Measurements from ENCODE around the gene TBX19.
A peak's percentile ranks its signal among the peaks of the same experiment; 100 is the strongest.
"Not testable (repeated sequence)": the region's sequence is repeated elsewhere in the genome, so short reads cannot be mapped to it uniquely, and the experiment has no call there.

Gene TBX19

GRCh38 chr1:168321945-168322344, 41.3 kb downstream of the TBX19 start:
- no peak for DNase-seq

- no peak for DNase-seq
Observed at GRCh38 chr1:168324745-168325425, 44.2 kb downstream of the TBX19 start.

- no peak for DNase-seq
Observed at GRCh38 chr1:168328731-168329364, 48.2 kb downstream of the TBX19 start.

- DNase-seq, result no peak
Observed at GRCh38 chr1:168330285-168330684, 49.6 kb downstream of the TBX19 start.

GRCh38 chr1:168331569-168331968, 50.9 kb downstream of the TBX19 start:
- DNase-seq, result no peak

GRCh38 chr1:168333562-168334276, 53.0 kb downstream of the TBX19 start:
- no peak for DNase-seq

- no peak for DNase-seq
Observed at GRCh38 chr1:168335500-168335899, 54.8 kb downstream of the TBX19 start.

GRCh38 chr1:168338589-168339503, 58.2 kb downstream of the TBX19 start:
- no peak for DNase-seq

GRCh38 chr1:168340781-168341482, 60.3 kb downstream of the TBX19 start:
- DNase-seq, result no peak

- no peak for DNase-seq
Observed at GRCh38 chr1:168341483-168341975, 60.9 kb downstream of the TBX19 start.

- peak; percentile 89 for DNase-seq
Observed at GRCh38 chr1:168342572-168343280, 62.0 kb downstream of the TBX19 start.

- no peak for DNase-seq
Observed at GRCh38 chr1:168343566-168343965, 62.9 kb downstream of the TBX19 start.

GRCh38 chr1:168344517-168344916, 63.8 kb downstream of the TBX19 start:
- no peak for DNase-seq

GRCh38 chr1:168345939-168346338, 65.3 kb downstream of the TBX19 start:
- no peak for DNase-seq

GRCh38 chr1:168347630-168348029, 67.0 kb downstream of the TBX19 start:
- DNase-seq, result no peak

- no peak for DNase-seq
Observed at GRCh38 chr1:168348146-168348709, 67.6 kb downstream of the TBX19 start.

GRCh38 chr1:168354335-168355269, 73.9 kb downstream of the TBX19 start:
- DNase-seq, result not testable (repeated sequence)

GRCh38 chr1:168360151-168361021, 79.7 kb downstream of the TBX19 start:
- peak; percentile 47 for DNase-seq

GRCh38 chr1:168361252-168361651, 80.6 kb downstream of the TBX19 start:
- DNase-seq, result no peak

Data from stimulated activated CD4-positive, alpha-beta T cell treated with anti-CD3 and anti-CD28 coated beads, Interleukin-1b, Interleukin-23, amount 100 ng/mL, for 48 hours (primary cell).